Measurements from ENCODE around the gene ARSK. TPM values are rescaled to one million over a fixed set of nuclear protein-coding genes. Genes with fewer than 3 reads are reported as not detected.

ARSK gene
- total RNA-seq, 1 experiment from 2014 or later = 13.7 TPM

- no peak for ATAC-seq
- Histone ChIP-seq H3K27ac (ENCODE audit: low read length) (no peak overlapping the region), H3K9me3 (ENCODE audit: control insufficient read depth, insufficient read depth, low read depth, low read length) (no peaks in the 10 kb centered on the region), H3K4me3 (ENCODE audit: low read depth in 2 of 2, low read length in 2 of 2) (no peak overlapping the region), H3K36me3 (ENCODE audit: control insufficient read depth, insufficient read depth, low read length) (no peaks in the 10 kb centered on the region), H3K27me3 (ENCODE audit: control insufficient read depth, insufficient read depth, low read length) (no peaks in the 10 kb centered on the region), H3K4me1 (ENCODE audit: control insufficient read depth, insufficient read depth, low read length) (peaks cover 17% of the 10 kb centered on the region)
- intact Hi-C loops (cut with micrococcal nuclease; ENCODE audit: unreplicated experiment) = loop anchor here (5.0 kb wide), 1 partner anchor 82 kb away; the partner anchor contains the start of gene RHOBTB3
- DNase-seq (ENCODE audit: low read depth, low spot score) = no peak
- in situ Hi-C loops (cut with HindIII; ENCODE audit: low pct_unique_long_range_greater_than_20kb, low sequenced_read_pairs) = no loop called here
- POLR2A ChIA-PET = no interaction called here
- no TSS peak for BruUV-seq (replicated peaks)
- TF ChIP-seq CTCF (IDR thresholded peaks at IDR 0.05) (no peak), SIN3A (IDR thresholded peaks at IDR 0.05; ENCODE audit: borderline replicate concordance, insufficient read depth, low read depth, low read length) (no peak), REST (IDR thresholded peaks at IDR 0.05; ENCODE audit: insufficient read depth in 1 of 2, low read depth in 2 of 2, low read length in 1 of 2) (no peak), TCF7L2 (IDR thresholded peaks at IDR 0.05; ENCODE audit: low read depth, low read length) (no peak), POLR2AphosphoS5 (IDR thresholded peaks at IDR 0.05; ENCODE audit: low read depth, low read length) (no peak)
- CTCF ChIA-PET = no interaction called here
Measured at GRCh38 chr5:95649842-95650620, 95.1 kb downstream of the ARSK start.

GRCh38 chr5:95652849-95653248 lies 97.9 kb downstream of the ARSK start:
- ATAC-seq (no peak), DNase-seq (ENCODE audit: low read depth, low spot score) (no peak)
- ChIA-PET CTCF (no interaction called here), POLR2A (interaction anchor here (0.8 kb wide), 1 partner anchor 10 kb away, joined by 3 read pairs; no protein-coding TSS in a partner anchor)
- TF ChIP-seq POLR2AphosphoS5 (IDR thresholded peaks at IDR 0.05; ENCODE audit: low read depth, low read length) (no peak), SIN3A (IDR thresholded peaks at IDR 0.05; ENCODE audit: borderline replicate concordance, insufficient read depth, low read depth, low read length) (no peak), CTCF (IDR thresholded peaks at IDR 0.05) (no peak), REST (IDR thresholded peaks at IDR 0.05; ENCODE audit: insufficient read depth in 1 of 2, low read depth in 2 of 2, low read length in 1 of 2) (no peak)
- H3K27ac ChIP-seq (ENCODE audit: low read length) = no peak overlapping the region
- H3K9me3 ChIP-seq (ENCODE audit: control insufficient read depth, insufficient read depth, low read depth, low read length) = no peaks in the 10 kb centered on the region
- H3K4me3 ChIP-seq (ENCODE audit: low read depth in 2 of 2, low read length in 2 of 2) = no peak overlapping the region
- no peaks in the 10 kb centered on the region for H3K36me3 ChIP-seq (ENCODE audit: control insufficient read depth, insufficient read depth, low read length)
- H3K4me1 ChIP-seq (ENCODE audit: control insufficient read depth, insufficient read depth, low read length) = peaks cover 4% of the 10 kb centered on the region; the same call in 1 of the 2 replicates
- no TSS peak for BruUV-seq (replicated peaks)
- in situ Hi-C loops (cut with HindIII; ENCODE audit: low pct_unique_long_range_greater_than_20kb, low sequenced_read_pairs) = no loop called here
- intact Hi-C loops (cut with micrococcal nuclease; ENCODE audit: unreplicated experiment) = no loop called here
- H3K27me3 ChIP-seq (ENCODE audit: control insufficient read depth, insufficient read depth, low read length) = no peaks in the 10 kb centered on the region

All from Panc1 (cell line).